ENCODE data around the gene TMIGD1. TPM values are rescaled to one million over a fixed set of nuclear protein-coding genes. Genes with fewer than 3 reads are reported as not detected.

Gene TMIGD1
- total and polyA plus RNA-seq, 10 of the 15 experiments (the other 5 are each of a cell fraction or from before 2014, with no cell fraction given): not detected

GRCh38 chr17:30271102-30271501 lies 62.8 kb downstream of the TMIGD1 start:
- no peaks in the 10 kb centered on the region for H3K79me2 ChIP-seq (ENCODE audit: control insufficient read depth, insufficient read depth, low read length)
- in situ Hi-C loops (cut with MboI): no loop called here
- no peak overlapping the region for H3K4me2 ChIP-seq (ENCODE audit: control insufficient read depth, insufficient read depth)
- TF ChIP-seq RUNX3 (IDR thresholded peaks at IDR 0.05; ENCODE audit: low read length) (no peak), ASH2L (IDR thresholded peaks at IDR 0.05; ENCODE audit: borderline replicate concordance, low read depth) (no peak), ZNF622 (IDR thresholded peaks at IDR 0.05) (no peak), IRF3 (IDR thresholded peaks at IDR 0.05) (no peak), ZBTB11 (CRISPR knock-in tag; IDR thresholded peaks at IDR 0.05) (no peak), NR2C1 (IDR thresholded peaks at IDR 0.05) (no peak), CHD1 (IDR thresholded peaks at IDR 0.05; ENCODE audit: low read depth, low read length) (no peak), USF1 (IDR thresholded peaks at IDR 0.05; ENCODE audit: borderline replicate concordance, extremely low read length, insufficient read depth, low read depth, low read length) (no peak), SRF (IDR thresholded peaks at IDR 0.05; ENCODE audit: low read depth in 2 of 2, low read length in 2 of 2) (no peak), CBX3 (IDR thresholded peaks at IDR 0.05; ENCODE audit: borderline replicate concordance, low read depth) (no peak), EZH2 (IDR thresholded peaks at IDR 0.05; ENCODE audit: borderline replicate concordance, control insufficient read depth, low read depth, low read length) (no peak), NFXL1 (IDR thresholded peaks at IDR 0.05; ENCODE audit: borderline replicate concordance) (no peak)
- ATAC-seq (no peak), FAIRE-seq (no peak), DNase-seq (ENCODE audit: low read depth, low spot score) (no peak)
- H3K9me3 ChIP-seq (replicated peaks; ENCODE audit: control insufficient read depth, insufficient read depth, low read length): no peaks in the 10 kb centered on the region
- BruUV-seq (replicated peaks): no TSS peak
- H3K4me3 ChIP-seq: no peak overlapping the region
- H3K27ac ChIP-seq (ENCODE audit: control insufficient read depth, insufficient read depth): no peak overlapping the region
- ChIA-PET POLR2A (no interaction called here), CTCF (interaction anchor here (0.5 to 3.0 kb wide), 4 partner anchors 9 to 167 kb away, joined by 3 to 11 read pairs (median 4); no protein-coding TSS in a partner anchor), RAD21 (ENCODE audit: unreplicated experiment) (interaction anchor here (1.0 kb wide), 1 partner anchor 178 kb away, joined by 3 read pairs; no protein-coding TSS in a partner anchor), SMC1A (ENCODE audit: uncharacterized antibody, unreplicated experiment) (interaction anchor here (1.1 to 1.4 kb wide), 3 partner anchors 11 to 147 kb away, joined by 3 to 4 read pairs (median 4); no protein-coding TSS in a partner anchor)
- peaks cover 9 to 43% of the 10 kb centered on the region in 2 experiments for H3K36me3 ChIP-seq (ENCODE audit: control insufficient read depth in 2 of 2, insufficient read depth in 2 of 2, low read length in 1 of 2)
- H2AFZ ChIP-seq (ENCODE audit: control insufficient read depth, low read depth, low read length): no peak overlapping the region
- no peaks in the 10 kb centered on the region for H3K27me3 ChIP-seq (replicated peaks in 1 of 2; ENCODE audit: control insufficient read depth in 2 of 2, insufficient read depth in 2 of 2, low read length in 1 of 2)
- WGBS (ENCODE audit: insufficient coverage, insufficient replicate concordance, low lambda C conversion rate, missing lambda C conversion rate): 98% methylated on average over 6 of the region's 6 CpGs
- intact Hi-C loops (cut with micrococcal nuclease; ENCODE audit: unreplicated experiment): no loop called here
- H3K4me1 ChIP-seq (ENCODE audit: control insufficient read depth, insufficient read depth, low read length): no peaks in the 10 kb centered on the region; the same call in 1 of the 2 replicates
- H3K9ac ChIP-seq (ENCODE audit: control insufficient read depth, insufficient read depth, low read length): no peak overlapping the region
- no peaks in the 10 kb centered on the region for H4K20me1 ChIP-seq (ENCODE audit: control insufficient read depth, insufficient read depth)

Data from GM12878 (cell line).